Activated T-cell treated with anti-CD3 and anti-CD28 coated beads, Interleukin-2, amount 50 U/mL, for 4 hours (primary cell): ENCODE data around the gene MMP20. TPM values are rescaled to one million over a fixed set of nuclear protein-coding genes. Genes with fewer than 3 reads are reported as not detected.

ENCODE experiments used
- ATAC-seq, 2 donors: fragments of 200-7000 bp; cut with Tn5 transposase; one replicate each; pipeline ENCODE4 v1.10.0; 2021
- DNase-seq: peaks from one replicate; pipeline ENCODE4 v3.0.0-alpha.2; 2020
- H3K27me3 Mint-ChIP-seq: one replicate; pipeline ENCODE4 v1.8.0; 2021; ENCODE audit warnings: low read depth, mixed read lengths
- H3K36me3 Mint-ChIP-seq: one replicate; pipeline ENCODE4 v1.8.0; 2022; ENCODE audit warnings: mixed read lengths; ENCODE audit not compliant: insufficient read depth
- H3K4me1 Mint-ChIP-seq: one replicate; pipeline ENCODE4 v1.8.0; 2021; ENCODE audit warnings: low read depth, mixed read lengths
- H3K4me3 Mint-ChIP-seq: one replicate; pipeline ENCODE4 v1.8.0; 2021; ENCODE audit warnings: mild to moderate bottlenecking, moderate library complexity, mixed read lengths
- H3K9me3 Mint-ChIP-seq: one replicate; pipeline ENCODE4 v1.8.0; 2021; ENCODE audit warnings: mixed read lengths
- total RNA-seq, 3 donors: library from RNA; stranded (reverse); gene quantifications; one replicate each; pipeline ENCODE4 v1.2.1, GENCODE V29; 2021

MMP20 gene
- total RNA-seq, 3 donors from 2014 or later, result not detected

GRCh38 chr11:102592131-102592530 is 33.0 kb downstream of the MMP20 start:
- Mint-ChIP-seq H3K4me3 (no peak overlapping the region), H3K9me3 (peaks cover 11% of the 10 kb centered on the region), H3K36me3 (no peaks in the 10 kb centered on the region), H3K4me1 (peaks cover 13% of the 10 kb centered on the region), H3K27me3 (no peaks in the 10 kb centered on the region)
- ATAC-seq (no peak), DNase-seq (no peak)

DNA sequence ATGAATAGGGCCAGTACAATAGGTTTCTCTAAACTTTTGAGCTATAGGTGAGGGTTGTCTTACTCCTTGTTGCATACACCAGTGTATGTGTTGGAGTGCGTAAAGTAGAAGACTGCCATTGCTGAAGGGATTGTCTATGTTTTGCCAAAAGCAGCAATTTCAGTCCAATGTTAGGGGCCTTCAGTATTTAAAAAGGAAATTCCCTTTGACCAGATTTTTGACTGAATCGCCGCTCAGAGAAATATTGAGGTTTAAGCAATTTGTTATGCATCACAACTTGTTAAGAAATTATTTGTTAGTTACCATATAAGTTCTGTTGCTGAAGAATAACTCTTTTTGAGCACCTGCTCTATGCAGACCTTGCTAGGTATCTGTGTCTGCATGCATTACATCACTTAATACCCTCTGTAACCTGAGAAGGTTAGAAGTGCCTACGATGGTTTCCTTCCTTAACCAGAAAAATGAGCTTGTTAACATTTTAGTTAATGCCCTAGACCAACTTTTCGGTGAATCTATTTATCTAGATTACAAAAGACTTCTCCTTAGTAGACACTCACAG is 33.9 kb downstream of the MMP20 start:
- Mint-ChIP-seq H3K4me3 (no peak overlapping the region), H3K4me1 (peaks cover 13% of the 10 kb centered on the region), H3K27me3 (no peaks in the 10 kb centered on the region), H3K9me3 (peaks cover 12% of the 10 kb centered on the region), H3K36me3 (no peaks in the 10 kb centered on the region)
- DNase-seq, result no peak
- ATAC-seq, result no peak

- DNase-seq (no peak), ATAC-seq (peak; percentile 28 to 48)
- Mint-ChIP-seq H3K36me3 (no peaks in the 10 kb centered on the region), H3K4me3 (no peak overlapping the region), H3K9me3 (peaks cover 12% of the 10 kb centered on the region), H3K4me1 (peaks cover 13% of the 10 kb centered on the region), H3K27me3 (no peaks in the 10 kb centered on the region)
These were observed 34.7 kb downstream of the MMP20 start for GRCh38 chr11:102590276-102591049.

DNA sequence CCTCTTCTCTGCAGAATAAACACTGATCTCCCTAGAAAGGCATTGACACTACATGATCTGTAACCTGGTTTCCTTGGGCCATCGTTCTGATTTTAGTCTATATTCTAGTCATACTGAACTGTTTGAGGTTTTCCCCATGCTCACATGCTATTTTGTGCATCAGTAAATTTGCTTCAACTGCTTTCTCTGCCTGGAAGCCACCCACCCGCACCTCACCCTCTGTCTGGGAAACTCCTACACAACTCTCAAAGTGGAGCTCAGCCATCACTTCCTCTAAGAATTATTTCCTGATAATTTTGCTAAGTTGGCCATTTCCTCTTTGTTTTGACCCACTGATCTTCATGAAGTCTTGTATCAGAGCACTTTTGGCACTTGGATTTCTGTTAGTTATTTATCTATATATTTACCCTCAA is 36.1 kb downstream of the MMP20 start:
- Mint-ChIP-seq H3K9me3 (peaks cover 17% of the 10 kb centered on the region), H3K4me1 (peaks cover 13% of the 10 kb centered on the region), H3K36me3 (peaks cover 1% of the 10 kb centered on the region), H3K27me3 (no peaks in the 10 kb centered on the region), H3K4me3 (no peak overlapping the region)
- no peak for DNase-seq
- peak; percentile 61 to 76 for ATAC-seq

DNA sequence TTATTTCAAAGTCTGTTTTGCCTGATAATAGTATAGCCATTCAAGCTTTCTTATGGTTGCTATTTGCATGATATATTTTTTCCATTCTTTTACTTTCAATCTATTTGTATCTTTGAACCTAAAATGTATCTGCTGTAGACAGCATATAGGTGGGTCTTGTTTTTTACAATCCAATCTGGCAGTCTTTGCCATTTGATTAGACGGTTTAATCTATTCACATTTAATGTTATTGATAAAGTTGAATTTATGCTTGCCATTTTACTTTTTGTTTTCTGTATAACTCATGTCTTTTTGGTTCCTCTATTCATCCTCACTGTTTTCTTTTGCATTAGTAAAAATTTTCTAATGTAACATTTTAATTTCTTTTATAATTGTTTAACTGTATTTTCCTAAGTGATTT is 37.4 kb downstream of the MMP20 start:
- no peak for ATAC-seq
- no peaks in the 10 kb centered on the region for H3K27me3 Mint-ChIP-seq
- no peak overlapping the region for H3K4me3 Mint-ChIP-seq
- H3K4me1 Mint-ChIP-seq, result peaks cover 16% of the 10 kb centered on the region
- peaks cover 1% of the 10 kb centered on the region for H3K36me3 Mint-ChIP-seq
- no peak for DNase-seq
- H3K9me3 Mint-ChIP-seq, result peaks cover 17% of the 10 kb centered on the region

- no peak for ATAC-seq
- DNase-seq, result no peak
- Mint-ChIP-seq H3K27me3 (no peaks in the 10 kb centered on the region), H3K36me3 (peaks cover 1% of the 10 kb centered on the region), H3K9me3 (peaks cover 10% of the 10 kb centered on the region), H3K4me1 (peaks cover 14% of the 10 kb centered on the region), H3K4me3 (no peak overlapping the region)
These were observed 41.8 kb downstream of the MMP20 start for GRCh38 chr11:102583141-102583873.

GRCh38 chr11:102582140-102582539 is 43.0 kb downstream of the MMP20 start:
- Mint-ChIP-seq H3K27me3 (no peaks in the 10 kb centered on the region), H3K4me3 (no peak overlapping the region), H3K36me3 (peaks cover 1% of the 10 kb centered on the region), H3K9me3 (peaks cover 6% of the 10 kb centered on the region), H3K4me1 (peaks cover 22% of the 10 kb centered on the region)
- no peak for ATAC-seq
- no peak for DNase-seq

DNA sequence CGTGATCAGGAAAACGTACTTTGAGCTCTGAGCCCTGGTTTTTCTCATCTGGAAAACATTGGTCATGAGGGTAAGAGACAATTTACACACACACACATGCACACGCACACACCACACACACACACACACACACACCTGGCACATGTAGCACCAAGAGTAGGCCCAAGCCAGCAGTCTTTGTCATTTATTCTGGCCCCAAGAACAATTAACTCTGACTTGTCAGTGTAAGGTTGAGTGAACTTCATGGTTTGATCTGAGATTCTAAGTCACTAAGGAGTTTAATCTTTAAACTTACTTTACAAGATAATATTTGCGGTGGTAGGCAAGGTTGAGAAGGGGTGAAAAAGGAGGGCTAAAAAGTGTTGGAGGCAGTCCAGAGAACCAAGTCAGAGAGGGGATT is 44.1 kb downstream of the MMP20 start:
- Mint-ChIP-seq H3K4me1 (peaks cover 32% of the 10 kb centered on the region), H3K36me3 (peaks cover 1% of the 10 kb centered on the region), H3K4me3 (no peak overlapping the region), H3K27me3 (no peaks in the 10 kb centered on the region), H3K9me3 (peaks cover 4% of the 10 kb centered on the region)
- no peak for DNase-seq
- no peak for ATAC-seq

GRCh38 chr11:102580185-102580951 is 44.8 kb downstream of the MMP20 start:
- Mint-ChIP-seq H3K4me3 (no peak overlapping the region), H3K9me3 (peaks cover 4% of the 10 kb centered on the region), H3K27me3 (no peaks in the 10 kb centered on the region), H3K4me1 (peaks cover 37% of the 10 kb centered on the region), H3K36me3 (peaks cover 1% of the 10 kb centered on the region)
- ATAC-seq (peak; percentile 77 to 78), DNase-seq (no peak)

GRCh38 chr11:102577723-102578122 is 47.4 kb downstream of the MMP20 start:
- Mint-ChIP-seq H3K4me3 (no peak overlapping the region), H3K27me3 (no peaks in the 10 kb centered on the region)
- ATAC-seq, result no peak

GRCh38 chr11:102577182-102577581 is 48.0 kb downstream of the MMP20 start:
- H3K9me3 Mint-ChIP-seq, result no peaks in the 10 kb centered on the region
- DNase-seq, result no peak

More at GRCh38 chr11:102577723-102578122, 47.4 kb downstream of the MMP20 start:
- Mint-ChIP-seq H3K9me3 (no peaks in the 10 kb centered on the region), H3K4me1 (peaks cover 34% of the 10 kb centered on the region), H3K36me3 (no peaks in the 10 kb centered on the region)
- no peak for DNase-seq

DNA sequence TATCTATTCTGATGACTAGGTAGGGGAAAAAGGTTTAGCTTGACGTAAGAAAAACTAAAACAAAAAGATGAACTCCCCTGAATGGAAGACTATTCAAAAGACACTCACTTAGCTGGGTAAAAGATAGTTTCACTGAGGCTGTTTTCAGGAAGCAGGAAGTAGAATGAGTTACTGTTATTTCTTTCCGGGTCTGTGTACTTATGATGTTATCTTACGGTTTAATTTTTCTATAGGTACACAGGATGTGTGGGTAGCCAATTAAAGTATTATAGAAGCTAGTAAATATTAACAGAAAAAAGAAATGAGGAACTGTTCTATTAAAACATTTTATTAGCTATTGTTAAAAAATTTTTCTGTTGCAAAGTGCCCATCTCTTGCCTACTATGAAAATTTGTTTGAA is 48.8 kb downstream of the MMP20 start:
- no peak for ATAC-seq
- Mint-ChIP-seq H3K9me3 (no peaks in the 10 kb centered on the region), H3K4me1 (peaks cover 34% of the 10 kb centered on the region), H3K27me3 (peaks cover 3% of the 10 kb centered on the region), H3K36me3 (no peaks in the 10 kb centered on the region), H3K4me3 (no peak overlapping the region)
- DNase-seq, result no peak

More at GRCh38 chr11:102577182-102577581, 48.0 kb downstream of the MMP20 start:
- H3K36me3 Mint-ChIP-seq, result no peaks in the 10 kb centered on the region
- H3K27me3 Mint-ChIP-seq, result no peaks in the 10 kb centered on the region
- ATAC-seq, result peak; percentile 34 to 54
- H3K4me3 Mint-ChIP-seq, result no peak overlapping the region
- H3K4me1 Mint-ChIP-seq, result peaks cover 34% of the 10 kb centered on the region

DNA sequence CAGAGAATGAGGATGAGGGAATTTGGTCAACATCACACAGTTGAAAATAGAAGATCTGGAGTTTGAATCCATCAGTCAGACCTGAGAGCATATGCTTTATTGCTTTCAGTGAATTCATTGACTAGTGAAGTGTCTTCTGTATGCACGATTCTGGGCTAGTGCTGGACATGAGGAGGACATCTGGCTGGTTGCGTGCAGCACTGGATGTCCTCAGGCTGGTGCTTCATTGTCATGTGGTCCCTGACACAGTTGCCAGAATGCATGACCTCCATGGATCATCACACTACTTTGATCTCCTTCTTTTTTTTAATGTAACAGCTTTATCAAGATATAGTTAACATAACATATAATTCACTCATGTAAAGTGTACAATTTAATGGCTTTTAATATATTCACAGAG is 50.1 kb downstream of the MMP20 start:
- no peak overlapping the region for H3K4me3 Mint-ChIP-seq
- H3K27me3 Mint-ChIP-seq, result peaks cover 3% of the 10 kb centered on the region
- H3K9me3 Mint-ChIP-seq, result no peaks in the 10 kb centered on the region
- H3K36me3 Mint-ChIP-seq, result no peaks in the 10 kb centered on the region
- no peak for DNase-seq
- H3K4me1 Mint-ChIP-seq, result peaks cover 24% of the 10 kb centered on the region
- ATAC-seq, result no peak

GRCh38 chr11:102573851-102574250 is 51.3 kb downstream of the MMP20 start:
- peaks cover 3% of the 10 kb centered on the region for H3K27me3 Mint-ChIP-seq

More at GRCh38 chr11:102573851-102574250, 51.3 kb downstream of the MMP20 start:
- peaks cover 23% of the 10 kb centered on the region for H3K4me1 Mint-ChIP-seq
- DNase-seq (no peak), ATAC-seq (no peak)
- peaks cover 2% of the 10 kb centered on the region for H3K36me3 Mint-ChIP-seq
- no peaks in the 10 kb centered on the region for H3K9me3 Mint-ChIP-seq
- no peak overlapping the region for H3K4me3 Mint-ChIP-seq
